Ureter (tissue), 1 donor: ENCODE results near the gene RAP1GAP. TPM values are rescaled to one million over a fixed set of nuclear protein-coding genes. Genes with fewer than 3 reads are reported as not detected.
"Not testable (repeated sequence)": the region's sequence is repeated elsewhere in the genome, so short reads cannot be mapped to it uniquely, and the experiment has no call there.

ENCODE experiments used
- DNase-seq: peaks from one replicate; pipeline ENCODE4 v3.0.0-alpha.2; 2020; ENCODE audit warnings: low spot score
- total RNA-seq: library from RNA; stranded (reverse); gene quantifications from one replicate; pipeline ENCODE4 v1.2.4, GENCODE V29; 2023
- donor health status: DM: yes; HTN: yes; CAD: no.

Gene RAP1GAP
- total RNA-seq, 1 donor from 2014 or later: 47.0 TPM

DNA sequence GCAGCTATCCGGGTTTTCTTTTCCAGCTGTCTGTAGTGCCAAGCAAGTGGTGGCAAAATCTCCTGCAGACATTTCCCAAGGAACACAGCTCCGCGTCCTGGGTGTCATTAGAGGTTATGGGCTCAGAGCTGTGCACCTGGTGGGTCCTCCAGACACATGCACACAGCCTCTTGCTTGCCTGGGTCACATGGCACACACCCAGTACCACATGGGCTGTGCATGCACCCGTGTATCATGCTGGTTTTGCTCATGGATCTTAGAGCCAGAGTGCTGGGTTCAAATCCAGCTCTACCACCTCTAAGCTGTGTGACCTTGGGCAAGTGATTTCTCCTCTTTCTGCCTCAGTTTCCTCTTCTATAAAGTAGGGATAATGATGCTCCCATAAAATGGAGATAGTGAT is 98.3 kb downstream of the RAP1GAP start:
- no peak for DNase-seq

- no peak for DNase-seq
Observed at GRCh38 chr1:21570528-21570875, 98.7 kb downstream of the RAP1GAP start.

GRCh38 chr1:21569820-21570527 is 99.2 kb downstream of the RAP1GAP start:
- no peak for DNase-seq

- DNase-seq: no peak
Observed at GRCh38 chr1:21568809-21569385, 100.3 kb downstream of the RAP1GAP start.

GRCh38 chr1:21568006-21568746 is 101.0 kb downstream of the RAP1GAP start:
- DNase-seq: no peak

DNA sequence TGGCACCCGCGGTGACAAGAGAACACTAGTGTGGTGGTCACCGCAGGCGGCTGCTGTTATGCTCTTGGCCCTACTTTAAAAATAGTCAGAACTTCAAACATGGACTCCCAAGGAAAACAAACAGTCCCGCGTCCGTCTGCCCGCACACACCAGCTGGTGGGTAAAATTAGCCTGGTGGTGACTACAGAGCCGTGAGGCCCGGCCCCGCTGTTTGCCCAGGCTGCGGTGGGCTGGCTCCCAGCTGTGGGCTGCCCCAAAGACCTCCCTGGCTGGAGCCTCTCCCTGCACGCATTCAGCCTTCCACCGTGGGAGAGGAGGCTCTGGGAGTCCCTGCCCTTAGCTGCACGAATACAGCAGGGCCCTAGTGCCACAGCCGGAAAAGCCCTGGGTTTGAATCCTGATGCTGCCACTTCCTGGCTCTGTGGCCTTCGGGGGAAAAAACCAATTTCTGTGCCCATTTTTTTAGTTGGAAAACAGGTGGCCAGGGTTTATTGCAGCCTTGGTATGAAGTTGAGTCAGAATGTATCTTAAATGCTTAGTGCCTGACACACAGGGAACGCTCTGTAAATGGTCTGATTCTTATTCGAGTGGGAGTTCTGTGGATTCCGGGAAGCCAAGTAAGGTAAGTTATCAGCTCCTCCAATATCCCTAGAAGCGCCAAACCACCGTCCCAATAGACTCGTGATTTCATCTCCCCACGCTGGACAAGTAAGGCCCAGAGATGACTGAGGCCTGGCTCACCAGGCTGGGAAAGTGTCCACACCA is 101.7 kb downstream of the RAP1GAP start:
- no peak for DNase-seq

DNA sequence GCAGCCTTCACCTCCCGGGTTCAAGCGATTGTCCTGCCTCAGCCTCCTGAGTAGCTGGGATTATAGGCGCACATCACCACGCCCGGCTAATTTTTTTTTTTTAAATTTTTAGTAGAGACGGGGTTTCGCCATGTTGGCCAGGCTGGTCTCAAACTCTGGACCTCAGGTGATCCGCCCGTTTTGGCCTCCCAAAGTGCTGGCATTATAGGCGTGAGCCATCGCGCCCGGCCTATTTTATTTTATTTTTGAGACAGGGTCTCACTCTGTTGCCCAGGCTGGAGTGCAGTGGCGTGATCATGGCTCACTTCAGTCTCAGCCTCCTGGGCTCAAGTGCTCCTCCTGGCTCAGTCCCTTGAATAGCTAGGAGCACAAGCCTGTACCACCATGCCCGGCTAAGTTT is 102.8 kb downstream of the RAP1GAP start:
- not testable (repeated sequence) for DNase-seq

DNA sequence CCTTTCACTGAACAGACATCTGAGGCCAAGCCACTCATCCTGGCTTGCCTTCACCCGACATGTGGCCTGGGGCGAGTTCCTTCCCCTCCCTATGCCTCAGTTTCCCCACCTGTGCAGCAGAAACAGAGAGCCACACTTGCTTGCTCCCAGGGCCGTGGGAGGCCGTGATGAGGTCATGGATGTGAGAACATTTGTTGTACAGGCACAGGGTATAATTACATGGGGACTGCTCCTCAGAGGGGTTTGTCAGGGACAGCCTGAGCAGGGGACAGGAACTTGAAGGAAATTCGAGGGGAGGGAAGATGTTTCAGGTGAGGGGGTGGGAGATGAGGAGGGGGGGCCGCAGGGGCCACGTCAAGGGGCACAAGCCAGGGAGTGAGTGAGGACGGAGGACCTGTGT is 103.9 kb downstream of the RAP1GAP start:
- DNase-seq: no peak

DNA sequence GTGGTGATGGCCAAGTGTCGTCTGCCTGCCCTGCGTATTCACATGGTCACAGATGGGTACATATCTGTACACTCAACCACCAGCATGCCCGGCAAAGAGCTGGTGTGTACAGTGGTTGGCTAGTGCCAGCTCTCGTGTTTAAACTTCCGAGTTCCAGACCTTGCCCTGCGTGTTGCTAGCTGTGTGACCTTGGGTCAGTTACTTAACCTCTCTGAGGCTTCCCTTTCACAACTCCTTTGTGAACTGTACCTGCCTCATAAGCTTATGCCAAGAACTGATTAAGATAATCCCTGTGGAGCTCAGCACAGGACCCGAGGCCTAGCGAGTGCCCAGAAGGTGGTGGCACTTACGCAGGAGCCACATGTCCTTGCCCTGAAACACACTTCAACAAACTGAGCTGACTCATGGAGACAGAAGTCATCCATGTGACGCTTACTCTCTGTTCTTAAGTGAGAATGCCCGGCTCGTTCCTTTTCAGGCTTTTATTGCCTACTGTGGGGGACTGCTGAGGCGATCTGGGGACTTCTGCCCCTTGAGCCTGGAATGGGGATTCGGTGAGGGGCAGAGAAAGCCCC is 104.5 kb downstream of the RAP1GAP start:
- no peak for DNase-seq

DNA sequence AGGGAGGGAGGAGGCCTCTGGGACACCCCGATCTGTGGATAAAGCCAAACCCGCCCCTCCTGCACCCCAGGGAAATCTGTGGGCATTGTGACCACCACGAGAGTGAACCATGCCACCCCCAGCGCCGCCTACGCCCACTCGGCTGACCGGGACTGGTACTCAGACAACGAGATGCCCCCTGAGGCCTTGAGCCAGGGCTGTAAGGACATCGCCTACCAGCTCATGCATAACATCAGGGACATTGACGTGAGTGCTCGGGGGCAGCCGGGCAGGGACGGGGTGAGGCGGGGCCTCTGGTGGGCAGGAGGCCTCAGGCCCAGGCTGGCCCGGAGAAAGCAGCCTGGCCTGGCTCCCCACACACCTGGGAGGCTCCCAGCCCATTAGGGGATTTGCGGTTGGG is 105.2 kb downstream of the RAP1GAP start:
- no peak for DNase-seq

DNA sequence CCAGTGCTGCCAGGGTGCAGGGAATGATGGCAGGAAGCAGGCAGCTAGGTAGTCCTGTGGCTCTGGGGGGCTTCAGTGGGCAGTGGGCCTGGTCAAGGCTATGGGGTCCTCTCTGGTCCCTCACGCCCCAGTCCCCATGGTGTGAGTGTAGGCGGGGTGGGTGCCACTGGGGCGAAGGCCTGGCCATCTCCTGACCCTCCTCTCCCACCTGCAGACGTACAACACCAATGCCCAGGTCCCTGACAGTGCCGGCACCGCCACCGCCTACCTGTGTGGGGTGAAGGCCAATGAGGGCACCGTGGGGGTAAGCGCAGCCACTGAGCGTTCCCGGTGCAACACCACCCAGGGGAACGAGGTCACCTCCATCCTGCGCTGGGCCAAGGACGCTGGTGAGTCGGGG is 106.3 kb downstream of the RAP1GAP start:
- DNase-seq: no peak

DNA sequence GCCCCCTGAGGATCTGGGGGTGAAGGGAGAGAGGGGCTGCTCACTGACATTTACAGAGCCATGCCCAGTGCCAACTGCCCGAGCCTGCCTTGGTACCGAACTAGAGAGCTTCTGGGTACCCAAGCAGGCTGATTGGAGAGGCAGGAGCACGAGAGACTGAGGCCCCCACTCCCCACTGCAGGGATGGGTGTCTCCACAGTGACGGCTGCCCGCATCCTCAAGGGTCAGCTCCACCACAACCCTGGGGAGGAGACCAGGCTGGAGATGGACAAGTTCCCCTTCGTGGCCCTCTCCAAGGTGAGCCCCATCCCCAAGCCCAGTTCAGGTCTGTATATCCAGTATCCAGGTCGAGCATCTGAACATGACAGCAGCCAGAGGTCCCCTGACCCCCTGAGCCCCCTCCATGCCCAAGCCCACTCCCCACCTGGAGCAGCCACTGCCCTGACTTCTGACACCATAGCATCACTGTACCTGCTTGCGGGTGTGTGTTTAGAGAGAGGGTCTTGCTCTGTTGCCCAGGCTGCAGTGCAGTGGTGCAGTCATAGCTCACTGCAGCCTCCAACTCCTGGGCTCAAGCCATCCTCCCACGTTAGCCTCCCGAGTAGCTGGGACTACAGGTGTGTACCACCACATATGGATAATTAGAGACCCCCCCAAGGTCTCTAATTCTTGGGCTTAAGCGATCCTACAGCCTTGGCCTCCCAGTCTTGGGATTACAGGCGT is 108.1 kb downstream of the RAP1GAP start:
- no peak for DNase-seq

DNA sequence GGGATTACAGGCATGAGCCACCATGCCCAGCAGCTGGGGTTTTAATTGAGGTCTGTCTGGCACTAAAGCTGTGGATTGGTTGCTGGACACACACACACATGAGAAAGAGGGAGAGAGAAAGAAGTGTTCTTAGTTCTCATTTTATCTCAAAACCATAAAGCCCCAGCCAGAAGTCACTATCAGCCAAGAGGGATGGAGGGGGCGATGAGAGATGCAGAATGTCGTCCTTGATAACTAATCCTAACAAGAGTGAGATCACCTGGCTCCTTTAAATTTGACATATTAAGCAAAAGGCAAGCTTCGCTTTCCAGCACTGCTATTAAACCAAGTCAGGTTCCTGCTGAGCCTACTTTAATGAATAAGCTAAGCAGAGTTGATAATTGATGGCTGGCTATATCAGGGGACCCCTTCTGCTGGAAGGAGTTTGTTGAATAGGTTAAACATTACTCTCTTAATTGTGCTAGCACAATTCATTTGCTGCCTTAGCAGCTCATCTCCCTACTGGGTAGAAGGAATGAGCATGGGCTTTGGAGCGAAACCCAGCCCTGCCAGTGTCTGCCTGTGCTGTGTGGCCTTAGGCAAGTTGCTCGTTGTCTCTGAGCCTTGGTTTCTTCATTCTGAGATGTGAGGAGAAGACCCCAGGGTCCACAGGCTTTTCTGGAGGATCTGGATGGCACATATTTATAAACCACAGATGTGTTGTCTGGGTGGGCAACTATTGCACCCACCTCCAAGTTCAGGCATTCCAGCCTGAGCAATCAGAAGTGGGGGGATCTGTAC is 109.2 kb downstream of the RAP1GAP start:
- DNase-seq: no peak

DNA sequence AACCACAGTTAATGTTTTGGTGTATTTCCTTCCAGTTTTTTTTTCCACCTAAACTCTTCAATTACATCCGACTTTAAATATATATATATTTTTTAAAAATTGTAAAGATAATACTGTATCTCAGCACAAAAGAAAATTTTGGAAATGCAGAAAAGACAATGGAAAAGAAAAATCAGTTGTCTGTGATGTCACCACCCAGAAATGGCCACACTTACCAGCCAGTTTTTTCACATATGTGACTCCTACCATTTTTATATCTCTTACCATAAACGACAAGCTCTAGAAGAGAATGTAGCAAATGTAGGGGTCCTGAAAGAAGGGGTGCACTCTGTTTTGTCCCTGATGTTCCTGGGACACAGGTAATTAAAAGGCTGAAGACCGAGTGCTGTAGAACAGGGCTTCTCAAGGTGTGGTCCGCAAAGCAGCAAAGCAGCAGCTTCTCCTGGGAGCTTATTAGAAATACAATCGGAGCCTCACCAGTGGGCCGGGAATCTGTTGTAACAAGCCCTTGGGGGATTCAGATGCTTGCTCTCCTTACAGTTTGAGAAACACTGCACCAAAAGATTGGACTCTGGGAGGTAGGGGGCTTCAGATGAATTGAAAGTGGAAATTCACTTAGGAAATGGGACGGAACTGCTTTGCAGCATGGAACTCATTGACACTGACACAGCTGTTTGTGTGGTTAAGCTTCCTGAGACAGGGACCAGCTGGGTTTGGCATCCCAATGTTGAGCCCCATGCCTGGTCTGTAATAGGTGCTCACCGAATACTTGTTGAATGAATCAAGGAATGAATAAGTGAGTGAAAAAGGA is 115.8 kb downstream of the RAP1GAP start:
- DNase-seq: no peak

GRCh38 chr1:21552715-21553114 is 116.4 kb downstream of the RAP1GAP start:
- no peak for DNase-seq

DNA sequence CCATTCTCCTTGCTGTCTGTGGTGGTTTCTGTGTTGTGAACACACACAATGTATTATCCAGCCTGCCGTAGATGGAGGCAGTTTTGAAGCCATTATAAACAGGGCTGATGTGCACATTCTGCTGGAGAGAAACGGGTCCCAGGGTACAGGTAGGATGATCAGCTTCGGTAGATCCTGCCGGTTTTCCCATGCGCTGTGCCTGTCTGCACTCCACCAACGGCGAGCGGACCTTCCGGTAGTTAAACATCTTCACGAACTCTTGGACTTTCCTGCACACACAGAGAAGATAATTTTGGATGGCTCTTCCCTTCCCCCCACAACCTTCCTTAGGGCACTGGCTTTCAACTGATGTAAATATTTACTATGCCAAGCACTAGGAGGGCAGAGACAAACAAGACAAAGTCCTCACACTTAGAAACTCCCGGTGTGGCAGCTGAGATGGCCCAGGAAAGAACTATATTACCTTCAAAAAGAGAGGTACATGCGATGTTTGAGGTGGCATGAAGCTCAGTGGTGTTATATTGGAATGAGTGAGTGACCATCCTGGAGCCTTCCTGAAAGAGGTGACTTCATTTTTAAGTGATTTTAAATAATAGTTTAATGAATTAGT is 118.2 kb downstream of the RAP1GAP start:
- DNase-seq: no peak

- no peak for DNase-seq
Observed at GRCh38 chr1:21550097-21550496, 119.1 kb downstream of the RAP1GAP start.

- no peak for DNase-seq
Observed at GRCh38 chr1:21547876-21548275, 121.3 kb downstream of the RAP1GAP start.
